Nephron progenitor cell (in vitro differentiated cells): ENCODE results near the gene TMEM158.
A peak's percentile ranks its signal among the peaks of the same experiment; 100 is the strongest.

ENCODE experiments used
- DNase-seq: peaks from one replicate; pipeline ENCODE4 v3.0.0; 2021
- H3K27ac Mint-ChIP-seq: 2 replicates; pipeline ENCODE4 v1.8.0; 2021; ENCODE audit warnings: mild to moderate bottlenecking, moderate library complexity, mixed read lengths
- H3K27me3 Mint-ChIP-seq: 2 replicates; pipeline ENCODE4 v1.8.0; 2021; ENCODE audit warnings: mild to moderate bottlenecking, low read depth, mixed read lengths; ENCODE audit not compliant: poor library complexity
- H3K36me3 Mint-ChIP-seq: 2 replicates; pipeline ENCODE4 v1.8.0; 2021; ENCODE audit warnings: low read depth, mixed read lengths
- H3K4me1 Mint-ChIP-seq: 2 replicates; pipeline ENCODE4 v1.8.0; 2021; ENCODE audit warnings: mixed read lengths
- H3K4me3 Mint-ChIP-seq: 2 replicates; pipeline ENCODE4 v1.8.0; 2021; ENCODE audit warnings: mild to moderate bottlenecking, moderate library complexity, mixed read lengths
- H3K9me3 Mint-ChIP-seq: 2 replicates; pipeline ENCODE4 v1.8.0; 2021; ENCODE audit warnings: mild to moderate bottlenecking, moderate library complexity, mixed read lengths
- TF ChIP-seq, protein P1 (sequence below): fragments of 200-600 bp; sonication (generic); IDR thresholded peaks from 2 replicates; pipeline ENCODE4 v1.5.0; 2021; ENCODE audit warnings: antibody characterized with exemption

The TMEM158 gene

DNA sequence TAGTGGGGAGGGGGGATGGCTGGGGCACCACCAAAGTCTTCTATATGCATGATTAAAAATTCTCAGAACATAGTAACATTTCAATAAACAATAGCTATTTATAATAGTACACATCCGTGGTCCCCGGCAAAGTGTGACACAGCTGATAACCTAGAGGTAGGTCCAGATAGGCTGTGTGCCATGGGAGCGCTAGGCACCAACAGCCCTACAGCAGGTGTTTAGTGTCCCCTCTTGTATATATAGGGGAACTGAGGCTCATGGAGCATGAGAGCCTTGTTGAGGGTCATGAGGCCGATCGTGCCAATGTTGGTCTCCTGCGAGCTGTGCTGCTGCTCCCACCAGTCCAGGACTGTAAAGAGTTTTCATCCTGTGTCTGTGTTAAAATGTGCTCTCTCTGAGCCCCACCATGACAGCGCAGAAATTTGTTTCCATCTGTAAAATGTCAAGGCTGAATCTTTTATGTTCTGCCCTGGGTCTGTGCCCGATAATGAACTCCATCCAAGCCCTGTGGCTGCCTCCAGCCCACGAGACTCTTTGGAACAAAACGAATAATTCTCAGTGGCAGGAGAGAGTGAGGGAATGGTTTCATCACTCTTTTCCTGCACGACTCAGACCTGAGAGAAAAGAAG is 14.5 kb downstream of the TMEM158 start:
- no peak for DNase-seq
- Mint-ChIP-seq H3K27me3 (peaks cover 11% of the 10 kb centered on the region), H3K36me3 (no peaks in the 10 kb centered on the region), H3K4me1 (peaks cover 6% of the 10 kb centered on the region), H3K4me3 (no peak overlapping the region), H3K27ac (no peak overlapping the region), H3K9me3 (no peaks in the 10 kb centered on the region)
- TF ChIP-seq, protein P1, sequence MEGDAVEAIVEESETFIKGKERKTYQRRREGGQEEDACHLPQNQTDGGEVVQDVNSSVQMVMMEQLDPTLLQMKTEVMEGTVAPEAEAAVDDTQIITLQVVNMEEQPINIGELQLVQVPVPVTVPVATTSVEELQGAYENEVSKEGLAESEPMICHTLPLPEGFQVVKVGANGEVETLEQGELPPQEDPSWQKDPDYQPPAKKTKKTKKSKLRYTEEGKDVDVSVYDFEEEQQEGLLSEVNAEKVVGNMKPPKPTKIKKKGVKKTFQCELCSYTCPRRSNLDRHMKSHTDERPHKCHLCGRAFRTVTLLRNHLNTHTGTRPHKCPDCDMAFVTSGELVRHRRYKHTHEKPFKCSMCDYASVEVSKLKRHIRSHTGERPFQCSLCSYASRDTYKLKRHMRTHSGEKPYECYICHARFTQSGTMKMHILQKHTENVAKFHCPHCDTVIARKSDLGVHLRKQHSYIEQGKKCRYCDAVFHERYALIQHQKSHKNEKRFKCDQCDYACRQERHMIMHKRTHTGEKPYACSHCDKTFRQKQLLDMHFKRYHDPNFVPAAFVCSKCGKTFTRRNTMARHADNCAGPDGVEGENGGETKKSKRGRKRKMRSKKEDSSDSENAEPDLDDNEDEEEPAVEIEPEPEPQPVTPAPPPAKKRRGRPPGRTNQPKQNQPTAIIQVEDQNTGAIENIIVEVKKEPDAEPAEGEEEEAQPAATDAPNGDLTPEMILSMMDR: no peak

DNA sequence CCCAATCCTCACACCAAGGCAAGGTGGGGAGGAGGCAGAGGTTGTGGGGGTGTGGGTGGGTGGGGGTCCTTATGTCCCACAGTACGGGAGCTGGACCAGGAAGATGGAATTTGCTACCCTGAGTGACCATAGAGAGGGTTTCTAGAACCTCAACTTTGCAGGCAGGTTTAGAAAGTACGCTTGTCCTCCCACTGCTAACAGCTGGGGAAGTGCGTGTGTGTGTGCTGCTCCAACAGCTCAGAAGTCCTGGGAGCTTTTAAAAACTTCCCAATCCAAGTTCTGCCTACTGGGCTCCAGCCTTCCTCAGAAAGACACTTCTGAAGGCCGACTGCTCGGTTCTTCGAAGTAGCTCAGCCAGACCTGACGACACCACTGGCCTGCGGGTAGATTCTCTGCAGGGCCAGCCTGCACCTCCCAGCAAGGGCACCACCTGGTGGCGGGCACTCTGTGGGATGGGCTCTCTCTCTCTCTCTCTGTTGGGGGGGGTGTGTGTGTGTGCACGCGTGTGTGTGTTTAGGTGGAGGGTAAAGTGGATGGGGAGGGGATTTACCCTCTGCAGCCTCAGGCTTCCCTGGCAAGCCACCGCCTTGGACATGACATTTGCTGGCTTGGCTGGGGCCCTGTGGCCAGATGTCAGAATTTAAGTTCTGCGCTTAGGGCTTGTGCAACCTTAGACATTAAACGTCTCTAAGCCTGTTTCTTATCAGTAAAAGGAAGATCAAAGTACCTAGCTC is 15.6 kb downstream of the TMEM158 start:
- Mint-ChIP-seq H3K4me1 (peaks cover 6% of the 10 kb centered on the region), H3K4me3 (no peak overlapping the region), H3K9me3 (no peaks in the 10 kb centered on the region), H3K36me3 (no peaks in the 10 kb centered on the region), H3K27ac (no peak overlapping the region), H3K27me3 (peaks cover 11% of the 10 kb centered on the region)
- peak; percentile 80 for DNase-seq
- TF ChIP-seq, protein P1: peak; percentile 64

DNA sequence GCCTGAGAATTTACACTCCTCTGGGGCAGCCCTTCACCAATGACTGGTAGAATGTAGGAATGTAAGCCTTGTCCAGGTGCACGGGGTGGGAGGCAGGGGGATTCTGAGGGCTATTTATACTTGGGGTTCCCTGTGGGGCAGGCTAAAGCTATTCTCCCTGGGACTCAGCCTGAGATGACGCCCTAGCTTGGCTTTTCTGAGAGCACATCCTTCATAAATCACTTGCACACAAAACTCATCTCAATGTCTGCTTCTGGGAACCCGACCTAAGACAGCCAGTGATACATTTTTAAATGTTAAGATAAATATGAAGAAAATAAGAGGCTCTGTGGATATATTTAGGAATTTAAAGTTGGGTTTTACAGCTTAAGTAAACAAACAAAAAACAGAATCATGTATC is 16.6 kb downstream of the TMEM158 start:
- no peak overlapping the region for H3K4me3 Mint-ChIP-seq
- TF ChIP-seq, protein P1: no peak
- H3K9me3 Mint-ChIP-seq: no peaks in the 10 kb centered on the region
- H3K4me1 Mint-ChIP-seq: peaks cover 6% of the 10 kb centered on the region
- no peak for DNase-seq
- H3K27ac Mint-ChIP-seq: no peak overlapping the region
- H3K27me3 Mint-ChIP-seq: peaks cover 11% of the 10 kb centered on the region
- H3K36me3 Mint-ChIP-seq: no peaks in the 10 kb centered on the region

DNA sequence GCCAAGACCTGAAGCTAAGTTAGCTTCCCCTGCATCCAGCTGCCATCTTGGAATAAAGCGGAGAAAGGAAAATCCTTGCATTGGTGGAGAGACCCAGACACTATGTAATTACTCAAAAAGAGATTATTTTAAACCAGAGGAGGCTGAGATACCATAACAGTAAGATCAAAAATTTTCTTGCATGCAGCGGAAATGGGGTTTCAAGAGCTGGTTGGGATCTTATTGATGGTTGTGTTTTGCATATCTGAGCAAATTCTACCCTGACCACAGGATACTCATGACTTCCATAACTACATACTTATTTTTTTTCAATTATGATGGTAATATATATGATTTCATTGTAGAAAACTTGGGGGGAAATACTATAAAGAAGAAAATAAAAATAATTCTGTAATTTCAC is 17.5 kb downstream of the TMEM158 start:
- Mint-ChIP-seq H3K9me3 (no peaks in the 10 kb centered on the region), H3K27me3 (peaks cover 7% of the 10 kb centered on the region), H3K27ac (no peak overlapping the region), H3K4me1 (peaks cover 6% of the 10 kb centered on the region), H3K36me3 (no peaks in the 10 kb centered on the region), H3K4me3 (no peak overlapping the region)
- TF ChIP-seq, protein P1: no peak
- no peak for DNase-seq

DNA sequence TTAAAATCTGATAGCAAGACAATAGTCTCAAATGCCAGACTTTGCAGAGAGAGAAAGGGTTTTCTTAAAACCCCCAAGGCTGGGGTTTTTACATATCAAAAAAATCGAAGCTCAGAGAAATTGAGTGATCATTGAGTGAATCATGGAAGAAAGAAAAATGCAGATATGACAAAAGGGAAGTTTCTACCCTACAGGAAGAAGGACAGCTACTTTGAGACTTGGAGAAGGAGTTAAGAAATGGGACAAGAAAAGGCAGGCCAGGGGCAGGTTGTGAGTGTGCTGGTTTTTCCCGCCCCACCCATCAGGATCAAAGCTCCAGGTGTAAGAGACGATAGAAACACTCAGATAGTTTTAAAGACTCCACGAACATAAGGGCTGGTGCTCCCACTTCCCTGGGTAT is 18.6 kb downstream of the TMEM158 start:
- Mint-ChIP-seq H3K27ac (peak overlapping the region; percentile 59), H3K4me3 (no peak overlapping the region), H3K27me3 (peaks cover 3% of the 10 kb centered on the region), H3K9me3 (no peaks in the 10 kb centered on the region), H3K36me3 (no peaks in the 10 kb centered on the region), H3K4me1 (peaks cover 6% of the 10 kb centered on the region)
- DNase-seq: no peak
- TF ChIP-seq, protein P1: no peak

DNA sequence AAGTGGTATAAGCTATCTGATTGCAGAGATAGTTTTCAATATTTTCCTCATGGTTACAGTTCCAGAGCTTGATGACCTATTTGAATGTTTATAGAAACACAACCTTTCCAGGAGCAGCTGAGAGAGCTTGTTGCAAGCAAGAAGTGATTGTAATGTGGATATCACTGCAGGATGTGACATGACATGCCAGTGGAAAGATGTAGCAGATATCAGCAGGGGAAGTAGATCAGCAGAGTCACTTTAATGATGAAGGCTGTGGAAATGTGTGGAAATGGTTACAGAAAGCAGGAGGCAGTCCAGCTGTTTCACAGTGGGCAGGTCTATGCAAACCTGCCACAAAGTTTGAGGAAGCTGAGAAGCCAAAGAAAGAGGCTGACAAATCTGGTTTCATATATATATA is 21.0 kb downstream of the TMEM158 start:
- no peak for DNase-seq
- no peaks in the 10 kb centered on the region for H3K4me1 Mint-ChIP-seq
- H3K4me3 Mint-ChIP-seq: no peak overlapping the region
- no peaks in the 10 kb centered on the region for H3K9me3 Mint-ChIP-seq
- peak overlapping the region; percentile 2 for H3K27ac Mint-ChIP-seq
- H3K27me3 Mint-ChIP-seq: peaks cover 8% of the 10 kb centered on the region
- H3K36me3 Mint-ChIP-seq: no peaks in the 10 kb centered on the region
- TF ChIP-seq, protein P1: no peak
